GM12892 (cell line): Measurements from ENCODE around the gene MYO10.

Source experiments
- POLR2A ChIP-seq: IDR thresholded peaks from 2 replicates; pipeline ENCODE4 v1.6.1; 2011; ENCODE audit warnings: low read depth, low read length, control low read depth
- POLR2AphosphoS5 ChIP-seq: IDR thresholded peaks from 2 replicates; pipeline ENCODE4 v1.6.1; 2011; ENCODE audit warnings: low read depth, low read length, control low read depth
- TAF1 ChIP-seq: IDR thresholded peaks from 2 replicates; pipeline ENCODE4 v1.6.1; 2011; ENCODE audit warnings: low read depth, mild to moderate bottlenecking, control low read depth, low read length, borderline replicate concordance

DNA sequence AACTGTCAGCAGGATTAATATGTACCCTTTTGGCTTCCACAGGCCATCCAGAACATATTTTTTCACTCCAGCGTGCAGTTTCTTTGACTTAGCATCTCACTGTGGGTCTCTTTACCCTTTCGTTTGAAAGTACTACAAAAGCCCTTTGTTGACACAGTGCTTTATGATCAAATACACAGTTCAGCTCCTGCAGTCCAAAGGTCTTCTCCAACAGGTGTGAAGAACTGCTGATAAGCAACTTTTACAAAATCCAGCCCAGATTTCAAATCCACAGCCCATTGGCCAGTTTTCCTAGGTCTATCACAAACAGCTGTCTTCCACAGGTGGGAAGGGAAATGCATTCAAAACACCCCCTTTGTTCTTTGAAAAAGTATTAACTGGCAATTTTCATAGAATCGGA lies 54.8 kb downstream of the MYO10 start:
- TF ChIP-seq TAF1 (no peak), POLR2AphosphoS5 (no peak), POLR2A (no peak)
